ENCODE measurements around the gene WNT9A.

DNA sequence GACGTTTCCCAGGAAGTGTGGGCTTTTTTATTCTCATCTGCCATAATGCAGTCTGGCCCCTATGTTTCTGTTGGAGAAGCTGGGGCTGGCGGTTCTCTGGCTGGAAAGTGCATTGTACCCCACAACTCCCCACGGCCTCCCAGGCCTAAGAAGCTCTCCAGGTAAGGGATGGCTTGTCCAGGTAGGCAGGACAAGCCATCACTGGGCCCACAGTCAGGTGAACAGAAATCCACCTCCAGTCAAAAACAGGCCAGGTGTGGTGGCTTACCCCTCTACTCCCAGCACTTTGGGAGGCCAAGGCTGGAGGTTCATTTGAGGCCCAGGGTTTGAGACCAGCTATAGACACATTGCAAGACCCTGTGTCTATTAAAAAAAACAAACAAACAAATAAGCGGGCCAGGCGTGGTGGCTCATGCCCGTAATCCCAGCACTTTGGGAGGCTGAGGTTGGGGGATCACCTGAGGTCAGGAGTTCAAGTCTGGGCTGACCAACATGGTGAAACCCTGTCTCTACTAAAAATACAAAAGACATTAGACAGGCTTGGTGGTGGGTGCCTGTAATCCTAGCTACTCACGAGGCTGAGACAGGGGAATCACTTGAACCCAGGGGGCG is 3.1 kb upstream of the WNT9A start:
- no peak for TF ChIP-seq POLR2A (IDR thresholded peaks at IDR 0.05)
- TF ChIP-seq, protein P1, sequence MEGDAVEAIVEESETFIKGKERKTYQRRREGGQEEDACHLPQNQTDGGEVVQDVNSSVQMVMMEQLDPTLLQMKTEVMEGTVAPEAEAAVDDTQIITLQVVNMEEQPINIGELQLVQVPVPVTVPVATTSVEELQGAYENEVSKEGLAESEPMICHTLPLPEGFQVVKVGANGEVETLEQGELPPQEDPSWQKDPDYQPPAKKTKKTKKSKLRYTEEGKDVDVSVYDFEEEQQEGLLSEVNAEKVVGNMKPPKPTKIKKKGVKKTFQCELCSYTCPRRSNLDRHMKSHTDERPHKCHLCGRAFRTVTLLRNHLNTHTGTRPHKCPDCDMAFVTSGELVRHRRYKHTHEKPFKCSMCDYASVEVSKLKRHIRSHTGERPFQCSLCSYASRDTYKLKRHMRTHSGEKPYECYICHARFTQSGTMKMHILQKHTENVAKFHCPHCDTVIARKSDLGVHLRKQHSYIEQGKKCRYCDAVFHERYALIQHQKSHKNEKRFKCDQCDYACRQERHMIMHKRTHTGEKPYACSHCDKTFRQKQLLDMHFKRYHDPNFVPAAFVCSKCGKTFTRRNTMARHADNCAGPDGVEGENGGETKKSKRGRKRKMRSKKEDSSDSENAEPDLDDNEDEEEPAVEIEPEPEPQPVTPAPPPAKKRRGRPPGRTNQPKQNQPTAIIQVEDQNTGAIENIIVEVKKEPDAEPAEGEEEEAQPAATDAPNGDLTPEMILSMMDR (IDR thresholded peaks at IDR 0.05): no peak
